AG04449 (cell line): ENCODE data around the gene CCDC77.
A peak's percentile ranks its signal among the peaks of the same experiment; 100 is the strongest.

ENCODE experiments used
- CTCF ChIA-PET: fragments of 350-600 bp; formaldehyde crosslinking; extraction: SDS; loops from one replicate; lab custom pipeline; 2021; ENCODE audit warnings: antibody characterized with exemption; lab: Yijun Ruan, JAX
- POLR2A ChIA-PET: fragments of 400-600, 350-600 bp; formaldehyde crosslinking; extraction: SDS; loops from one replicate; lab custom pipeline; 2020; ENCODE audit warnings: antibody characterized with exemption, inconsistent platforms; lab: Yijun Ruan, JAX
- DNase-seq: peaks from one replicate; pipeline ENCODE4 v3.0.0-alpha.2; 2010; ENCODE audit warnings: low read depth, low spot score
- H3K4me3 ChIP-seq: 2 replicates; pipeline ENCODE4 v1.5.1; 2011; ENCODE audit warnings: low read depth, mild to moderate bottlenecking, control low read depth, low read length
- TF ChIP-seq, protein P1 (sequence below): IDR thresholded peaks from one replicate; pipeline ENCODE4 v1.5.1; 2011; ENCODE audit warnings: mild to moderate bottlenecking, moderate library complexity, low read length, control low read depth, inconsistent platforms; ENCODE audit not compliant: insufficient read depth; ENCODE audit errors: missing control alignments

Gene CCDC77

DNA sequence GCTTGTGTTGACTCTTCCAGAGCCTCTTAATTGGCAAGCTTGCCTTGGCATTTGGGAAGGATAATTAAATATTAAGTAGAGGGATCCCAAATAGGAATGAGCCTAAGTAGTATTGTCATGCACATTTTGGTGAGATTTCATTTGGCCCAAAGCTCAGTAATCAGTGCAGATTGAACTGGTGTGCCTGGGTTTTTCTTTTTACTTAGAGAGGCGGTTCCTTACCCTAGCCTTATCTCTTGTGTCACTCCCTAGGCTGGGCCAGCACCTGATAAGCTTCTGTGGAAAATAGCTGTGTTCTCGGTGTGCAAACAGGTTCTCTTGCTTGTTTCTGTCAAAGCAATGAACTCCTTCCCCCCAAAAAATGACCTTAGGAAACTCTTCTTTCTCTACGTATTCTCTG lies 49.0 kb downstream of the CCDC77 start:
- DNase-seq, result no peak
- POLR2A ChIA-PET, result no interaction called here
- CTCF ChIA-PET, result interaction anchor here (0.7 to 13.0 kb wide), 12 partner anchors 10 to 371 kb away, joined by 3 to 236 read pairs (median 4); no protein-coding TSS in a partner anchor
- H3K4me3 ChIP-seq, result no peak overlapping the region
- TF ChIP-seq, protein P1, sequence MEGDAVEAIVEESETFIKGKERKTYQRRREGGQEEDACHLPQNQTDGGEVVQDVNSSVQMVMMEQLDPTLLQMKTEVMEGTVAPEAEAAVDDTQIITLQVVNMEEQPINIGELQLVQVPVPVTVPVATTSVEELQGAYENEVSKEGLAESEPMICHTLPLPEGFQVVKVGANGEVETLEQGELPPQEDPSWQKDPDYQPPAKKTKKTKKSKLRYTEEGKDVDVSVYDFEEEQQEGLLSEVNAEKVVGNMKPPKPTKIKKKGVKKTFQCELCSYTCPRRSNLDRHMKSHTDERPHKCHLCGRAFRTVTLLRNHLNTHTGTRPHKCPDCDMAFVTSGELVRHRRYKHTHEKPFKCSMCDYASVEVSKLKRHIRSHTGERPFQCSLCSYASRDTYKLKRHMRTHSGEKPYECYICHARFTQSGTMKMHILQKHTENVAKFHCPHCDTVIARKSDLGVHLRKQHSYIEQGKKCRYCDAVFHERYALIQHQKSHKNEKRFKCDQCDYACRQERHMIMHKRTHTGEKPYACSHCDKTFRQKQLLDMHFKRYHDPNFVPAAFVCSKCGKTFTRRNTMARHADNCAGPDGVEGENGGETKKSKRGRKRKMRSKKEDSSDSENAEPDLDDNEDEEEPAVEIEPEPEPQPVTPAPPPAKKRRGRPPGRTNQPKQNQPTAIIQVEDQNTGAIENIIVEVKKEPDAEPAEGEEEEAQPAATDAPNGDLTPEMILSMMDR, result no peak

DNA sequence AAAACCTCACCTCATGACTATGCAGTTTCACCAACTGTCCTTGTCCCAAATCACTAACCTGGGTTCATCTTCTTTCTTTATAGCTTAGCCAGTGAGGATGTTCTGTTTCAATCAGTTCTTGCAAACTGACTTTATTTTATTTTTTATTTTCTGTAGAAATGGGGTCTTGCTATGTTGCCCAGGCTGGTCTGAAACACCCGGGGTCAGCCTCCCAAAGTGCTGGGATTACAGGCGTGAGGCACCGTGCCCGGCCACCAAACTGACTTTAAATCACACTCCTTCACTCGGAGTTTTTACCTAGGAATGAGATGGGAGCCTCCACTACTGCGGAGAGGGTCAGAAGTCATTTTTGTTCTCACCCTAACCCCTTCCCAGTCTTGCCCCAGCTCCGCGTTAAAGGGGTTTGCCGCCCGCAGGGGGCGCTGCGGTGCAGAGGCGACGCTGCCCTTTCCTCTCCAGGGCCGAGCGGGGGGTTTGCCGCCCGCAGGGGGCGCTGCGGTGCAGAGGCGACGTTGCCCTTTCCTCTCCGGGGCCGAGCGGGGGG lies 51.3 kb downstream of the CCDC77 start:
- TF ChIP-seq, protein P1, result peak; percentile 0
- CTCF ChIA-PET, result interaction anchor here (0.9 to 13.0 kb wide), 21 partner anchors 11 to 120 kb away, joined by 3 to 236 read pairs (median 6); no protein-coding TSS in a partner anchor
- POLR2A ChIA-PET, result no interaction called here
- no peak overlapping the region for H3K4me3 ChIP-seq
- no peak for DNase-seq

DNA sequence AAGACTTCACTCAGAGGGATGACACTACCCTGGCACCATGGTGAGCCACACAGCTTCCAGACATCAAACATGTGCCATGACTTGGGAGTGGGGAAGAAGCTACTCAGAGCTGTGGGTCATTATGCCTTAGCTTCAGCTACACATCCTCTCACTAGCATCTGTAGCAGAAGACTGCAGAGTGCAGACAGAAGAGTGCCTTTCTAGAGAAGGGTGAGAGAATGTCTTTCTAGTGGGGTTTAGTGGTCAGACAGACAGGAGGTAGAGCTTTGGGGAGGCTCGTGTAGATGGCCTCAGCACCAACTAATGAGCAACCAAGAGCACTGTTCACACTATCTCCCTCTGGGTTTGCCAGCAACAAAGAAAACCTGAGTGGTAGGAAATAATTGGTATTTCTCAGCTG lies 53.4 kb downstream of the CCDC77 start:
- no peak overlapping the region for H3K4me3 ChIP-seq
- ChIA-PET CTCF (interaction anchor here (0.6 to 13.0 kb wide), 14 partner anchors 8 to 497 kb away, joined by 3 to 236 read pairs (median 10); partner anchors contain the start of gene CCDC77), POLR2A (no interaction called here)
- DNase-seq, result no peak
- TF ChIP-seq, protein P1, result no peak

DNA sequence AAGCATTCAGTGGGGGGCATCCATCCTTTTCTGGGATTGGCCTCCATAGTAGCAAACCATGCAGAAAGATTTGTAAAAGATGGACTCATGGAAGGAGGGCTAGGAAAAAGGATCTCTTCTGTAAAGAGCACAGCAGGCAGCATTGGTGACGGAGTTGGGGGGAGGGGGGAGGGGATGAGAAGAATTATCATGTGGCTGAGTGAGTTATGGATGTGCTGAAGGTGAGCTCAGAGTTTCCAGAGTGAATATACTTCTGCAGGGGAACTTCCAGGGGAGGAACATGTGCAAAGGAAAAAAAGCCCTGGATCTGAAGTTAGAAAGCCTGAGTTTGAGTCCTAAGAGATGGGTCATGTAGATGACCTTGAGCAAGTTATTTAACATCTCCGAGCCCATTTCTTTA lies 54.4 kb downstream of the CCDC77 start:
- ChIA-PET CTCF (interaction anchor here (1.8 to 13.0 kb wide), 9 partner anchors 7 to 96 kb away, joined by 6 to 236 read pairs (median 31); no protein-coding TSS in a partner anchor), POLR2A (no interaction called here)
- DNase-seq, result no peak
- no peak overlapping the region for H3K4me3 ChIP-seq
- TF ChIP-seq, protein P1, result no peak

DNA sequence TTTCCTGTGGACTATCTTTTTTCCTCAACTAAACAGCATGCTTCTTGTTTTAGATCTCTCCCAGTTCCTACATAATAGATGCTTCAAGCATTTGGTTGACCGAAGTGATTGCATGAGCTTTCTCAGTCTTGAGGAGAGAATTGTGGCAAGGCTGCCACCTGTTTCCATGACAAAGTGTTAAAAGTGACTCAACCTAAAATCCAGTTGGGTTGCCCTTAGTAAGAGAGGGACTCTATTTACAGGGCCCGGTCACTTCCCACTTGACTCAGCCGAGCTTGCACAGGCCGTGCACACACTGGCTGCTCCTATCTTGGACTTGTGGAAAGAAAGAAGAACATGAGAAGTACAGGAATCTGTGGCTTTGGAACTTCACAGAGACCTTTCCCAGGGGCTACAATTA lies 56.2 kb downstream of the CCDC77 start:
- CTCF ChIA-PET, result interaction anchor here (1.6 to 13.0 kb wide), 4 partner anchors 9 to 90 kb away, joined by 5 to 236 read pairs (median 187); no protein-coding TSS in a partner anchor
- TF ChIP-seq, protein P1, result no peak
- POLR2A ChIA-PET, result no interaction called here
- no peak for DNase-seq
- no peak overlapping the region for H3K4me3 ChIP-seq

DNA sequence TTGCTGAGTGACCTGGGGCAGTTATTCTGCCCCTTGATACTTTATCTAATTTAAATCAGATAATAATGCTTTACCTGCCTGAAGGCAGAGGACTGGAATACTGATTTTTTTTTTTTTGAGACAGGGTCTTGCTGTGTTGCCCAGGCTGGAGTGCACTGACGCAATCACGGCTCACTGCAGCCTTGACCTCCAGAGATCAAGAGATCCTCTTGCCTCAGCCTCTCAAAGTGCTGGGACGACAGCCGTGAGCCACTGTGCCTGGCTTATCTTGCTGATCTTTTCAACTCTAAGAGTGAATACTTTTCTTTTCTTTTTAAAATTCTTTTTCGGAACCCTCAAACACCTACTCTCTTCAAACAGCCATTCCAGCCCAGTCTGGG lies 57.6 kb downstream of the CCDC77 start:
- no peak overlapping the region; the same call in 1 of the 2 replicates for H3K4me3 ChIP-seq
- TF ChIP-seq, protein P1, result no peak

More for the DNA sequence above, 57.6 kb downstream of the CCDC77 start:
- DNase-seq, result no peak
- CTCF ChIA-PET, result interaction anchor here (12.0 to 13.0 kb wide), 3 partner anchors 19 to 89 kb away, joined by 157 to 236 read pairs (median 217); no protein-coding TSS in a partner anchor
- POLR2A ChIA-PET, result no interaction called here
